Omental fat pad (tissue), 4 donors: Measurements from ENCODE around the gene RNU6-9. TPM values are rescaled to one million over a fixed set of nuclear protein-coding genes. Genes with fewer than 3 reads are reported as not detected.

Experiments
- ATAC-seq: fragments of 150-250 bp; one replicate; pipeline ENCODE4 v1.9.1; 2016; ENCODE audit warnings: mild to moderate bottlenecking, moderate library complexity; ENCODE audit not compliant: low FRiP score
- DNase-seq: peaks from one replicate; pipeline ENCODE4 v3.0.0-alpha.2; 2019; ENCODE audit warnings: low spot score
- CTCF ChIP-seq, 3 donors: fragments of 450-650 bp; IDR thresholded peaks; one replicate each; pipeline ENCODE4 v1.5.1; 2016 to 2017; ENCODE audit warnings: antibody characterized with exemption in 3 of 3, mild to moderate bottlenecking in 3 of 3, moderate library complexity in 2 of 3
- small RNA-seq: library from RNA; depleted of rRNA; stranded (forward); fragments of <200 nt; gene quantifications from one replicate; pipeline ENCODE3, GENCODE V24; 2016
- total RNA-seq, 4 donors: library from RNA; depleted of rRNA; stranded (reverse); fragments of >200 nt; gene quantifications; one replicate each; pipeline ENCODE4 v1.1.0, GENCODE V29; 2016

RNU6-9 gene
- total RNA-seq, 4 donors from 2014 or later, result not detected

DNA sequence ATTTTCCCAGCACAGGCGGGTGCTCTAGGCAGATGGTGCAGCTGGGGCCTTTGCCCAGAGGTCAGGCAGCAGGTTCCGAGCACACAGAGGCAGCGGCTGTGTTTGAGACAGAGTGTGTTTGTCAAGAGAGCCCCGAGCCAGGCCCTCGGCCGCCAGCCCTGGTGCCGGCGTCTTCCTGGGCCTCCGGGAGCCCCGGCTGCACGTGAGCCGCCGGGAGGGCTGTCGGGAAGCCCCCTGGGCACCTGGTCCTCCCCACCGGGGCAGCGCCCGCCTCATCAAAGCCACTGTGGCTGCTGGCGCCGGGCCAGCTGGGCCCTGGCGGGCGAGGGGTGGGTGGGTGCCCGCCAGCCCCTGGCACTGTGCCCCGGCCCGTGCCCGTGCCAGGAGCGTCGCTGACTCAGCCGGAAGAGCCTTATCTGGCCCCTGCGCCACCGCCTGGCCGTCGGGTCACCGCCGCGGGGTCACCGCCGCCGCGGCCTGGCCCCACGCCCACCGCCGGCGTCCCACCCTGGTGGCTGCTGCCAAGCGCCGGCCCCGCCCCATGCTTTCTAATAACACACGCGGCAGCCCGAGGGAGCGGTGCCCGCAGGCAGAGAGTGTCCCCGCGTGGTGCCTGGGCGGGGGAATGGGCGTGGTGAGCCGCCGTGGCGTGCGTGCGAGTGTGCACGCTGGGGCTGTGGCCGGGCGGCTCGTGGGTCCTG is 47.5 kb downstream of the RNU6-9 start:
- ATAC-seq (peak; percentile 63), DNase-seq (no peak)
- TF ChIP-seq CTCF (IDR thresholded peaks at IDR 0.05), result no peak

DNA sequence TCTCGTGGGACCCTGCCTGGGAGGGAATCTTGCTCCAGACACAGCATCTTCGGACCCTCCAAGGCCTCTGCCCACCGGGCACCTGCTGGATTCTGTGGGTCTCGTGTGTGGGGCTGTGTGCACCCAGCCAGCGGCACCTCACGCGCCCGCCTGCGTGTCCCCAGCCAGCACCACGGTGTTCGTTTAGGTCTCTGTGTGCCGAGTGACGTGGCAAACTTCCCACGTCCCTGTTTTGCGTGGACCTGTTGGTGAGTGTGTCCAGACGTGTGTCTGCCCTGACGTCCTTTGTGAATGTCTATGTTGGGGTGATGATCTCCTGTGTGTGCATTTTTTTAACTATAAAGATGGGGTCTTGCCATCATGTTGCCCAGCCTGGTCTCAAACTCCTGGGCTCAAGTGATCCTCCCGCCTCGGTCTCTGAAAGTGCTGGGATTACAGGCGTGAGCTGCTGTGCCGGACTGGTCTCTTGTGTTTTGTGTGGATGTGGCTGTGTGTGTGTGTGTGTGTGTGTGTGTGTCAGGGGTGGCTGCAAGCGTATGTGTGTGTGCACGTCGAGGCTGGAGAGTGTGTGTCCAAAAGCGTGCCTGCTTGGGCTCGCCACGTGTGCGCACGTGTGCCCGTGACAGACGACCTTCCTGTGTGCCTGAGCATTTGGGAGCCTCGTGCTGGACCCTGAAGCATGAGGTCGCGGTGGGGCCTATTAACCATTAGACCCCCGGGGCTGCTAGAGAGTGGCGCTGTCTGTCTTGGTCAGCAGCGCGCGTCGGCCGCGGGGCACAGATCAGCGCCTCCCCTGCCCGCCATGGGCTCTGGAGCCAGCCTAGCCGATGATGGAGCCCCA is 48.2 kb downstream of the RNU6-9 start:
- DNase-seq (no peak), ATAC-seq (peak; percentile 2)
- no peak for TF ChIP-seq CTCF (IDR thresholded peaks at IDR 0.05)

DNA sequence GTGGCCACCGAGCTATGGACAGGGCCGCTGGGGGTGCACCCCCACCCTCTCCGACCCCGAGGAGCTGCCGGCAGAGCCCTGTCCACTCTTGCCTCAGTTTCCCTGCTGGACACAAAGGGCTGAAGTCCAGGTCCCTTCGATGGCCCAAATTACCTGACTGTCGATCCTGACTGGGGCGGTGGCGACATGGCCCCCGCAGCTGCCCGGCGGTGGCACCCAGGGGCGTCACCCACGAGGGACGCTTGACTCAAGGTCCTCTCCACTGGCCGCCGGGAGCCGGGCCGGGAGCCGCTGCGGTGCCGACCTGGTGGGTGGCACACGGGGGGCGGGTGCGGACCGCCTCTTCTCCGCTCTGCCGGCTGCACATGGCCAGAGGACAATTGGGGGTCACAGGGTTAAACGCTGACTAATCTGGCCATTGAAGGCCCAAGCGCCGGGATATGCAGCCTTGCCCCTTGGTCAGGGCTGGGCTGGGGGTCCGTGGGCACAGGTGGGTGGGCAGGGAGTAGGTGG is 48.9 kb downstream of the RNU6-9 start:
- ATAC-seq (no peak), DNase-seq (no peak)
- no peak for TF ChIP-seq CTCF (IDR thresholded peaks at IDR 0.05)

Small RNA genes within 50 kb of the gene (small RNA-seq; reads per million reads assigned to genes)
- 0.39 reads per million for gene RNU6-9

Other genes starting within 250 kb of the RNU6-9 start
- gene RNF126, start 230.3 kb upstream of the RNU6-9 start, total RNA-seq, result 10 to 100 TPM; 40.1 to 87.7 (median 47.7) TPM
- gene FSTL3, start 217.1 kb upstream of the RNU6-9 start, total RNA-seq, result 100 to 1,000 TPM; 120 to 212 (median 152) TPM
- gene PRSS57, start 198.0 kb upstream of the RNU6-9 start, total RNA-seq, result under 1 TPM in 1 of 4 donors, not detected in 3; 0.95 TPM
- 100 to 1,000 TPM in 1 of 4 donors, 10 to 100 TPM in 3; 44.6 to 119 (median 54.8) TPM for gene PALM, start 184.5 kb upstream of the RNU6-9 start, total RNA-seq
- 1 to 10 TPM in 3 of 4 donors, not detected in 1; 1.4 to 9.6 (median 3.2) TPM for gene MISP, start 142.4 kb upstream of the RNU6-9 start, total RNA-seq
- 100 to 1,000 TPM; 106 to 195 (median 137) TPM for gene PTBP1, start 96.0 kb upstream of the RNU6-9 start, total RNA-seq
- gene PLPPR3, start 71.5 kb upstream of the RNU6-9 start, total RNA-seq, result not detected
- gene AZU1, start 65.6 kb upstream of the RNU6-9 start, total RNA-seq, result 1 to 10 TPM in 1 of 4 donors, not detected in 3; 1.1 TPM
- gene PRTN3, start 52.5 kb upstream of the RNU6-9 start, total RNA-seq, result not detected
- gene ELANE, start 41.2 kb upstream of the RNU6-9 start, total RNA-seq, result 1 to 10 TPM in 2 of 4 donors, under 1 TPM in 1, not detected in 1; 0.72 to 7.7 (median 1.0) TPM
- 1,000 to 10,000 TPM; 1,367 to 3,469 (median 2,171) TPM for gene CFD, start 33.8 kb upstream of the RNU6-9 start, total RNA-seq
- 10 to 100 TPM; 20.1 to 34.0 (median 24.5) TPM for gene MED16, start 297 bp upstream of the RNU6-9 start, total RNA-seq
- 10 to 100 TPM; 27.1 to 55.2 (median 44.4) TPM for gene R3HDM4, start 19.7 kb downstream of the RNU6-9 start, total RNA-seq
- gene KISS1R, start 23.8 kb downstream of the RNU6-9 start, total RNA-seq, result under 1 TPM in 1 of 4 donors, not detected in 3; 0.24 TPM
- gene ARID3A, start 32.6 kb downstream of the RNU6-9 start, total RNA-seq, result 10 to 100 TPM in 2 of 4 donors, 1 to 10 TPM in 2; 3.7 to 15.1 (median 7.7) TPM
- gene WDR18, start 90.9 kb downstream of the RNU6-9 start, total RNA-seq, result 10 to 100 TPM; 22.8 to 69.4 (median 37.5) TPM
- under 1 TPM in 1 of 4 donors, not detected in 3; 0.24 TPM for gene GRIN3B, start 106.9 kb downstream of the RNU6-9 start, total RNA-seq
- gene TMEM259, start 127.6 kb downstream of the RNU6-9 start, total RNA-seq, result 100 to 1,000 TPM; 112 to 164 (median 161) TPM
- gene RNU6-2, start 128.0 kb downstream of the RNU6-9 start, total RNA-seq, result not detected
- gene CNN2, start 133.1 kb downstream of the RNU6-9 start, total RNA-seq, result 10 to 100 TPM; 39.6 to 75.4 (median 60.8) TPM
- 10 to 100 TPM; 10.3 to 29.8 (median 15.9) TPM for gene ABCA7, start 146.6 kb downstream of the RNU6-9 start, total RNA-seq
- 10 to 100 TPM; 21.4 to 97.6 (median 36.3) TPM for gene ARHGAP45, start 173.7 kb downstream of the RNU6-9 start, total RNA-seq
- gene POLR2E, start 201.9 kb downstream of the RNU6-9 start, total RNA-seq, result 100 to 1,000 TPM; 151 to 216 (median 188) TPM
- 1,000 to 10,000 TPM in 1 of 4 donors, 100 to 1,000 TPM in 3; 429 to 1,640 (median 892) TPM for gene GPX4, start 210.5 kb downstream of the RNU6-9 start, total RNA-seq